Activated naive CD4-positive, alpha-beta T cell treated with Interleukin-2 at 50 U/mL for 16 hours (primary cell): ENCODE results near the gene GTF3C4.

ENCODE experiments used
- DNase-seq: peaks from one replicate; pipeline ENCODE4 v3.0.0-alpha.2; 2020

GTF3C4 gene

GRCh38 chr9:132670457-132671391 is at the start of gene GTF3C4:
GTF3C4 (plus strand) TSS chr9:132670464; CDS start chr9:132670599, 135 bp downstream.
- peak; percentile 56 for DNase-seq

GRCh38 chr9:132622159-132622558 is 48.1 kb upstream of the GTF3C4 start:
- no peak for DNase-seq

- DNase-seq: no peak
Observed at GRCh38 chr9:132626285-132626684, 44.0 kb upstream of the GTF3C4 start.

GRCh38 chr9:132627106-132627505 is 43.2 kb upstream of the GTF3C4 start:
- no peak for DNase-seq

GRCh38 chr9:132627594-132627993 is 42.7 kb upstream of the GTF3C4 start:
- no peak for DNase-seq

GRCh38 chr9:132628746-132629145 is 41.5 kb upstream of the GTF3C4 start:
- DNase-seq: no peak

- DNase-seq: no peak
Observed at GRCh38 chr9:132630116-132630515, 40.1 kb upstream of the GTF3C4 start.

- no peak for DNase-seq
Observed at GRCh38 chr9:132630811-132631210, 39.5 kb upstream of the GTF3C4 start.

GRCh38 chr9:132631280-132631679 is 39.0 kb upstream of the GTF3C4 start:
- DNase-seq: no peak

GRCh38 chr9:132631685-132632084 is 38.6 kb upstream of the GTF3C4 start:
- DNase-seq: no peak

- no peak for DNase-seq
Observed at GRCh38 chr9:132632413-132633129, 37.7 kb upstream of the GTF3C4 start.

GRCh38 chr9:132634327-132634726 is 35.9 kb upstream of the GTF3C4 start:
- DNase-seq: no peak

GRCh38 chr9:132637351-132637750 is 32.9 kb upstream of the GTF3C4 start:
- DNase-seq: no peak

- DNase-seq: no peak
Observed at GRCh38 chr9:132637801-132638200, 32.5 kb upstream of the GTF3C4 start.

- no peak for DNase-seq
Observed at GRCh38 chr9:132638240-132638639, 32.0 kb upstream of the GTF3C4 start.

GRCh38 chr9:132639322-132639721 is 30.9 kb upstream of the GTF3C4 start:
- DNase-seq: no peak

GRCh38 chr9:132641216-132641615 is 29.0 kb upstream of the GTF3C4 start:
- no peak for DNase-seq

- DNase-seq: no peak
Observed at GRCh38 chr9:132644251-132644650, 26.0 kb upstream of the GTF3C4 start.

- no peak for DNase-seq
Observed at GRCh38 chr9:132645306-132645705, 25.0 kb upstream of the GTF3C4 start.

GRCh38 chr9:132645711-132646110 is 24.6 kb upstream of the GTF3C4 start:
- DNase-seq: no peak

- no peak for DNase-seq
Observed at GRCh38 chr9:132646726-132647125, 23.5 kb upstream of the GTF3C4 start.

GRCh38 chr9:132647355-132647754 is 22.9 kb upstream of the GTF3C4 start:
- DNase-seq: no peak

- DNase-seq: no peak
Observed at GRCh38 chr9:132647806-132648205, 22.5 kb upstream of the GTF3C4 start.

GRCh38 chr9:132648283-132648682 is 22.0 kb upstream of the GTF3C4 start:
- DNase-seq: no peak
